Fibroblast of villous mesenchyme (primary cell): Measurements from ENCODE around the gene KCNQ1. TPM values are rescaled to one million over a fixed set of nuclear protein-coding genes. Genes with fewer than 3 reads are reported as not detected.
A peak's percentile ranks its signal among the peaks of the same experiment; 100 is the strongest.

Experiments used
- DNase-seq: peaks from one replicate; pipeline ENCODE4 v3.0.0-alpha.2; 2010; ENCODE audit warnings: low read depth
- H3K4me3 ChIP-seq: 2 replicates; pipeline ENCODE4 v1.5.1; 2011; ENCODE audit warnings: low read depth, mild to moderate bottlenecking, low read length
- total RNA-seq: library from RNA; depleted of rRNA; stranded (reverse); fragments of >200 nt; gene quantifications from 2 replicates; pipeline ENCODE4 v1.2.3, GENCODE V29; 2012
- TF ChIP-seq, protein P1 (sequence below): IDR thresholded peaks from 2 replicates; pipeline ENCODE4 v1.5.1; 2012; ENCODE audit warnings: low read depth, mild to moderate bottlenecking, low read length; ENCODE audit not compliant: insufficient read depth

Gene KCNQ1
- total RNA-seq, 1 donor: not detected

DNA sequence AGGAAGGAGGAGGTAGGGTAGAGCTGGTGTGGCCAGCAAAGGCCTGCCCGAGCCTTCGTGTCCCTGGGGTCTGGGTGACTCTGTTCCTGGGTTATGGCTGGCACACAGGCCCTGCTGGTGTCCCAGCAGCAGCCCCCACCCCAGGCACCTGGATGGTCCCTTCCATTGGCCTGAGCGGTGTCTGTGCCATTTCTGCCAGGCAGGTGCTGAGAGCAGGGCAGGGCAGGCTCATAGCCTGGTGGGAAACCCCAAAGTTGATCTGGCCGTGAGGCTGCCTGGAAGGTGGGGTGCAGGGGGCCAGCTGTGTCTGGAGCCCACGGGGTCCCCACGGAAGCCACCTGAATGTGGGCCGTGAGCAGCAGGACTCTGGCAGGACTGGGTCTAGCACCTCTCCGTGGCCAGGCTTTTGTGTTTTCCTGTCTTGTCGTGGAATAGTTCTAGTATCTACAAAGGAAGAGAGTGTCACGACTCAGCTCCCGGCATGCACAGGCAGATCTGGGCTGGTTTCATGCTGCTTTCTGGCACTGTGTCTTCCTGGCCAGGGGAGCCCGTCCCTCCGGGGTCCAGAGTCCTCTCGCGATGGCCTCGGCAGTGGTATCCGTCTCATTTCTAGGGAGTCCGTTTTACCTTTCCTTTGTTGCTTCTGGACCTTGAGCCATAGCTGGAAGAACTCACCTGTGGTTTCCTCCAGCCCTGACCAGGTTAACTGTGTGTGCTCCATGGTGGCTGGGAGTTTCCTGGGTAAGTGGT is 83.7 kb downstream of the KCNQ1 start:
- TF ChIP-seq, protein P1, sequence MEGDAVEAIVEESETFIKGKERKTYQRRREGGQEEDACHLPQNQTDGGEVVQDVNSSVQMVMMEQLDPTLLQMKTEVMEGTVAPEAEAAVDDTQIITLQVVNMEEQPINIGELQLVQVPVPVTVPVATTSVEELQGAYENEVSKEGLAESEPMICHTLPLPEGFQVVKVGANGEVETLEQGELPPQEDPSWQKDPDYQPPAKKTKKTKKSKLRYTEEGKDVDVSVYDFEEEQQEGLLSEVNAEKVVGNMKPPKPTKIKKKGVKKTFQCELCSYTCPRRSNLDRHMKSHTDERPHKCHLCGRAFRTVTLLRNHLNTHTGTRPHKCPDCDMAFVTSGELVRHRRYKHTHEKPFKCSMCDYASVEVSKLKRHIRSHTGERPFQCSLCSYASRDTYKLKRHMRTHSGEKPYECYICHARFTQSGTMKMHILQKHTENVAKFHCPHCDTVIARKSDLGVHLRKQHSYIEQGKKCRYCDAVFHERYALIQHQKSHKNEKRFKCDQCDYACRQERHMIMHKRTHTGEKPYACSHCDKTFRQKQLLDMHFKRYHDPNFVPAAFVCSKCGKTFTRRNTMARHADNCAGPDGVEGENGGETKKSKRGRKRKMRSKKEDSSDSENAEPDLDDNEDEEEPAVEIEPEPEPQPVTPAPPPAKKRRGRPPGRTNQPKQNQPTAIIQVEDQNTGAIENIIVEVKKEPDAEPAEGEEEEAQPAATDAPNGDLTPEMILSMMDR: no peak
- no peak for DNase-seq
- no peak overlapping the region for H3K4me3 ChIP-seq

DNA sequence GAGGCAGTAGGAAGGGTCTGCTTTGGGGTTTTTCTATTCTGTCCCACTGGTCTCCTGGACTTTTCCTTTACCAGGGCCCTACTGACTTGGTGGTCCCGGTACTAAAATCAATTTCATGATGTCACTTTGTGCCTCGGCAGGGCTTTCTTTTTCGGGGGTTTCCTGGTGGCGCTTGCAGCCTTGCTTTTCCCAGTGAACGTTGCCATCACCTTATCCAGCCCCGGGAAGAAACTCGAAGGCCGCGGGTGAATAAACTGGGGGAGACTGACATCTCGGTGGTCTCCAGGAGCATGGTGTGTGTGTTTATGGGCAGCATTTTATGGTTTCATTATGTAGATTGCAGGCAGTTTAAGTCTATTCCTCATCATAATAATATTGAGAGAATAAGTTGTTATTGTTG is 84.4 kb downstream of the KCNQ1 start:
- TF ChIP-seq, protein P1: no peak
- H3K4me3 ChIP-seq: no peak overlapping the region
- DNase-seq: no peak

DNA sequence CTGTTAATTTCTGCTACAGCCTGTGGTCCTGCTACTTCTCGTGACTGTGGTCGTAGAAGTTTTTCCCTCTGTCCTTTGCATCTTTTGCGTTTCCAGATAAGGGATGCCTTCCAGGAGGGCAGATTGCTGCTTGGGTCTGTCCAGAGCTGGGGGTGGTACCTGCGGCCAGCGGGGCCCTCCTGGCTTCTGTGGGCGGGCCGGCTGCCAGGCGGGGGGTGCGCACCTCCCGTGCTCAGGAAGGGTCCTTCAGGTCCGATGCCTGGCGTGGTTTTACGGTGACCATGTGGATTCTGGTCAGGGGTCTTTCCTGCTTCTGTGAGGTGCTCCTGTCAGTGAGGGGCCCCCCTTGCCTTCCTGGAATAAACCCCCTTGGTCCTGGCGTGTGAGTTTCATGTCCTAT is 84.8 kb downstream of the KCNQ1 start:
- no peak for DNase-seq
- H3K4me3 ChIP-seq: no peak overlapping the region
- TF ChIP-seq, protein P1: no peak

DNA sequence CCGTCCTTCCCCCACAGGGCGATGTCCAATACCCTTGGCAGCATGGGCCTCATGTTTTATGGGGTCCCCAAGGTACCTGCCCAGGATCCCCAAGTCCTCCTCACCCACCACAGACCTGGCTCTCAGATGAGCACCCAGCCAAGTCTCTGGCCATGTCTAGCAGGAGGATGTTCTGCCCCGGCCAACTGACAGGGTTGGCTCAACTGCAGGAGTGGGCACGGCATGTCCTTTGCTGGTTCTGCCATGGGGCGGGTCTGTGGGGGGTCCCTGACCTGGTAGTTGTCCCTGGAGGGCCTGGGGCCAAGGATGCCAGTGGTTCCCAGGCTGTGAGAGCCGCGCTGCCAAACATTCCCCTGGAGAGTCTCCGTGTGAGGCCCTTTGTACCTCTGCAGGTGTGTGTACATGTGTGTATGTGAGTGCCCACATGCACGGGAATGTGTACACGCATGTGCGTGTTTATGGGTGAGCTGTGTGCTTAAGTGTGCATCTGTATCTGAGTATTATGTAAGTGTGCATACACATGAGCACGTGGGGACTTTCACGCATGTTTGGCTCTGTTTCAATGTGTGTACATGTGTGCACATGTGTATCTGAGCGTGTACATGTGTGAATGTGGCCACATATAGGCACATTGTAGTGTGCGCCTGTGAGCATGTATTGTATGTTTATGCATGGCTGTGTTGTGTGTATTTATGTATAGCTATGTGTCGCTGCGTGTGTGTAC is 85.5 kb downstream of the KCNQ1 start:
- H3K4me3 ChIP-seq: no peak overlapping the region
- TF ChIP-seq, protein P1: no peak
- DNase-seq: no peak

DNA sequence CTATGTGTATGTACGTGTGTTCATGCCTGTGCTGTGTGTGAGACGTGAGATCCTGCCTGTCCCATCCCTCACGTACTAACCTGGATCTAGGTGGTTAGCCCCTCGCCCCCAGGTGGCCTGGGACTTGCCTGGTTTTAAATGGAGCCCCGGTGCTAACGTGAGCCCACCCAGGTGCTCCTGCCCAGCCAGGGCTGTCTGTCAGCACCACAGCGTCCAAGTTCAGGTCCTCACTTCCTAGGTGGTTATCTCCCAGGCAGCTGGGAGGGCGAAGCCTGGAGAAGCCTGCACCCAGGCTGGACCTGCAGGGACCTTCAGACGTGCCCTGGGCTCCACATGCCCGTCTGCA is 86.0 kb downstream of the KCNQ1 start:
- TF ChIP-seq, protein P1: no peak
- DNase-seq: no peak
- no peak overlapping the region for H3K4me3 ChIP-seq

DNA sequence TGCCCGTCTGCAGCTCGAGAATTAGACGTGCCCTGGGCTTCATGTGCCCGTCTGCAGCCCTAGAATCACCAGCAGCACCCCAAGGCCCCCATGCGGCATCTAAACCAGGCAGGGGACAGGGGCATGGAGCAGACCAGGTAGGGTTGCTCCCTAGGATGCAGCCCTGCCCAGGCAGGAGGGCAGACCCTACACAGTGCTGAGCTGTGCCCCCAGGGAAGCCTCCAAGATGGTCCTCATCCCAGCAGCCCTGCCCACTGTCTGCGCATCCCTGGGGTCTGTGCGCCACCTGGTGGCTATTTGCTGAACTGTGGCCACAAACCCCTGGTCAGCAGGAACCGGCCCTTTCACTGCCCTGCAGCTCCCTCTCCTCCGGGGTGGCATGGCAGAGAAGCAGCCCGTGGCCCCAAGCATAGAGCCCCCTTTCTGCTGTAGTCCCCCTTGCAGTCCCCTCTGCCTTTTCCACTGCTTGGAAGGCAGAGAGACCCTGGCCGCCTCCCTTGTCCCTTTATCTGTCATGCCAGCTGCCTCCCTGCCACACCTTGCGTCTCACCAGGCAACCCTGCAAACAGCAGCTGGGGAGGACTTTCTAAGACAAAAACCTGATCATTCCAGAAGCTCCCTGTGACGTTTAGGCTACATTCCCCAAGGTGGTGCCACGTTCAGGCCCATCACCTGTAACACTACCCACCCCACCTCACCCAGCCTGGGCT is 86.6 kb downstream of the KCNQ1 start:
- TF ChIP-seq, protein P1: peak; percentile 93
- no peak overlapping the region for H3K4me3 ChIP-seq
- peak; percentile 48 for DNase-seq
